Measurements from ENCODE around the gene ARSG. TPM values are rescaled to one million over a fixed set of nuclear protein-coding genes. Genes with fewer than 3 reads are reported as not detected.

The ARSG gene
- total and polyA plus RNA-seq, 10 of the 15 experiments (the other 5 are each of a cell fraction or from before 2014, with no cell fraction given), result 2.9 to 13.5 (median 7.6) TPM

- H3K9ac ChIP-seq (ENCODE audit: control insufficient read depth, insufficient read depth, low read length), result no peak overlapping the region
These were observed 2.9 kb downstream of the ARSG start for GRCh38 chr17:68294196-68294555.

More at GRCh38 chr17:68294196-68294555, 2.9 kb downstream of the ARSG start:
- no peak for DNase-seq (ENCODE audit: low read depth, low spot score)
- Histone ChIP-seq H3K9me3 (replicated peaks; ENCODE audit: control insufficient read depth, insufficient read depth, low read length) (no peaks in the 10 kb centered on the region), H3K36me3 (ENCODE audit: control insufficient read depth in 2 of 2, insufficient read depth in 2 of 2, low read length in 1 of 2) (no peaks in the 10 kb centered on the region), H4K20me1 (ENCODE audit: control insufficient read depth, insufficient read depth) (no peaks in the 10 kb centered on the region), H3K79me2 (ENCODE audit: control insufficient read depth, insufficient read depth, low read length) (peaks cover 24% of the 10 kb centered on the region), H3K27me3 (replicated peaks in 1 of 2; ENCODE audit: control insufficient read depth in 2 of 2, insufficient read depth in 2 of 2, low read length in 1 of 2) (no peaks in the 10 kb centered on the region), H3K4me2 (ENCODE audit: control insufficient read depth, insufficient read depth) (no peak overlapping the region), H3K4me1 (ENCODE audit: control insufficient read depth, insufficient read depth, low read length) (peaks cover 10% of the 10 kb centered on the region), H2AFZ (ENCODE audit: control insufficient read depth, low read depth, low read length) (no peak overlapping the region), H3K4me3 (no peak overlapping the region), H3K27ac (ENCODE audit: control insufficient read depth, insufficient read depth) (no peak overlapping the region)
- RAD21 ChIA-PET (ENCODE audit: unreplicated experiment), result no interaction called here
- SMC1A ChIA-PET (ENCODE audit: uncharacterized antibody, unreplicated experiment), result no interaction called here
- 93% methylated on average over 3 of the region's 3 CpGs for WGBS (ENCODE audit: insufficient coverage, insufficient replicate concordance, low lambda C conversion rate, missing lambda C conversion rate)
- in situ Hi-C loops (cut with MboI) (no loop called here), intact Hi-C loops (cut with micrococcal nuclease; ENCODE audit: unreplicated experiment) (loop anchor here (5.0 kb wide), 2 partner anchors 47 to 53 kb away; partner anchors contain the start of gene AMZ2)
- TF ChIP-seq, protein P1, sequence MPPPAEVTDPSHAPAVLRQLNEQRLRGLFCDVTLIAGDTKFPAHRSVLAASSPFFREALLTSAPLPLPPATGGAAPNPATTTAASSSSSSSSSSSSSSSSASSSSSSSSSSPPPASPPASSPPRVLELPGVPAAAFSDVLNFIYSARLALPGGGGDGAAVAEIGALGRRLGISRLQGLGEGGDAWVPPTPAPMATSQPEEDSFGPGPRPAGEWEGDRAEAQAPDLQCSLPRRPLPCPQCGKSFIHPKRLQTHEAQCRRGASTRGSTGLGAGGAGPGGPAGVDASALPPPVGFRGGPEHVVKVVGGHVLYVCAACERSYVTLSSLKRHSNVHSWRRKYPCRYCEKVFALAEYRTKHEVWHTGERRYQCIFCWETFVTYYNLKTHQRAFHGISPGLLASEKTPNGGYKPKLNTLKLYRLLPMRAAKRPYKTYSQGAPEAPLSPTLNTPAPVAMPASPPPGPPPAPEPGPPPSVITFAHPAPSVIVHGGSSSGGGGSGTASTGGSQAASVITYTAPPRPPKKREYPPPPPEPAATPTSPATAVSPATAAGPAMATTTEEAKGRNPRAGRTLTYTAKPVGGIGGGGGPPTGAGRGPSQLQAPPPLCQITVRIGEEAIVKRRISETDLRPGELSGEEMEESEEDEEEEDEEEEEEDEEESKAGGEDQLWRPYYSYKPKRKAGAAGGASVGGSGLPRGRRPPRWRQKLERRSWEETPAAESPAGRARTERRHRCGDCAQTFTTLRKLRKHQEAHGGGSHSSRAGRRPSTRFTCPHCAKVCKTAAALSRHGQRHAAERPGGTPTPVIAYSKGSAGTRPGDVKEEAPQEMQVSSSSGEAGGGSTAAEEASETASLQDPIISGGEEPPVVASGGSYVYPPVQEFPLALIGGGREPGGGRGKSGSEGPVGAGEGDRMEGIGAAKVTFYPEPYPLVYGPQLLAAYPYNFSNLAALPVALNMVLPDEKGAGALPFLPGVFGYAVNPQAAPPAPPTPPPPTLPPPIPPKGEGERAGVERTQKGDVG (CRISPR knock-in tag; IDR thresholded peaks at IDR 0.05), result no peak
- no peak for TF ChIP-seq FOXK2 (IDR thresholded peaks at IDR 0.05)
- TF ChIP-seq NKRF (conservative IDR thresholded peaks at IDR 0.05), result no peak
- TF ChIP-seq NR2C1 (IDR thresholded peaks at IDR 0.05), result no peak
- TF ChIP-seq RELA (IDR thresholded peaks at IDR 0.05; ENCODE audit: borderline replicate concordance, partially characterized antibody), result no peak
- TF ChIP-seq USF2 (IDR thresholded peaks at IDR 0.05; ENCODE audit: borderline replicate concordance, low read depth, low read length), result no peak
- no peak for TF ChIP-seq YY1 (IDR thresholded peaks at IDR 0.05; ENCODE audit: low read depth, low read length)
- no peak for TF ChIP-seq WRNIP1 (IDR thresholded peaks at IDR 0.05; ENCODE audit: borderline replicate concordance, low read depth, low read length)
- no peak for TF ChIP-seq MXI1 (IDR thresholded peaks at IDR 0.05; ENCODE audit: low read depth, low read length)
- no peak for TF ChIP-seq CHD2 (IDR thresholded peaks at IDR 0.05; ENCODE audit: borderline replicate concordance, low read depth, low read length)
- no peak for TF ChIP-seq CTCF (IDR thresholded peaks at IDR 0.05 in 2 of 3, conservative IDR thresholded peaks at IDR 0.05 in 1 of 3; ENCODE audit: control insufficient read depth in 2 of 3, extremely low read depth in 1 of 3, insufficient read depth in 1 of 3, low read depth in 3 of 3, low read length in 3 of 3)
- no peak for TF ChIP-seq ESRRA (IDR thresholded peaks at IDR 0.05; ENCODE audit: low read length)
- TF ChIP-seq NR2C2 (IDR thresholded peaks at IDR 0.05; ENCODE audit: borderline replicate concordance, control insufficient read depth, insufficient read length, low read depth), result no peak
- TF ChIP-seq ASH2L (IDR thresholded peaks at IDR 0.05; ENCODE audit: borderline replicate concordance, low read depth), result no peak
- no peak for TF ChIP-seq ZSCAN29 (IDR thresholded peaks at IDR 0.05)
- no peak for TF ChIP-seq TBL1XR1 (IDR thresholded peaks at IDR 0.05; ENCODE audit: low read depth, low read length)
- no peak for TF ChIP-seq JUNB (IDR thresholded peaks at IDR 0.05)
- FAIRE-seq, result no peak
- BruUV-seq (replicated peaks), result no TSS peak
- ATAC-seq, result no peak
- POLR2A ChIA-PET, result interaction anchor here (0.7 kb wide), 1 partner anchor 18 kb away, joined by 5 read pairs; no protein-coding TSS in a partner anchor
- CTCF ChIA-PET, result interaction anchor here (1.5 kb wide), 1 partner anchor 11 kb away, joined by 3 read pairs; no protein-coding TSS in a partner anchor
